Measurements from ENCODE around the gene TAOK1.

Gene TAOK1

GRCh38 chr17:29568331-29569244, 178.4 kb downstream of the TAOK1 start, which contains the start of gene TP53I13:
Gene TP53I13 (plus strand): TSS chr17:29568701. CDS start chr17:29568759, 58 bp downstream.
- peak; percentile 71 to 89 (median 77) for DNase-seq (ENCODE audit: low read depth in 2 of 3, low spot score in 1 of 3)

GRCh38 chr17:29569245-29569950, 179.2 kb downstream of the TAOK1 start:
- no peak for DNase-seq (ENCODE audit: low read depth in 2 of 3, low spot score in 1 of 3)

GRCh38 chr17:29570521-29570920, 180.4 kb downstream of the TAOK1 start:
- no peak for DNase-seq (ENCODE audit: low read depth in 2 of 3, low spot score in 1 of 3)

- no peak for DNase-seq (ENCODE audit: low read depth in 2 of 3, low spot score in 1 of 3)
These were observed 181.3 kb downstream of the TAOK1 start for GRCh38 chr17:29571486-29571882.

- no peak for DNase-seq (ENCODE audit: low read depth in 2 of 3, low spot score in 1 of 3)
These were observed 181.9 kb downstream of the TAOK1 start for GRCh38 chr17:29571883-29572681.

GRCh38 chr17:29572691-29573557, 182.8 kb downstream of the TAOK1 start:
- no peak for DNase-seq (ENCODE audit: low read depth in 2 of 3, low spot score in 1 of 3)

GRCh38 chr17:29573558-29573869, 183.4 kb downstream of the TAOK1 start:
- no peak for DNase-seq (ENCODE audit: low read depth in 2 of 3, low spot score in 1 of 3)

- DNase-seq (ENCODE audit: low read depth in 2 of 3, low spot score in 1 of 3) = no peak
These were observed 183.9 kb downstream of the TAOK1 start for GRCh38 chr17:29573871-29574731.

GRCh38 chr17:29574732-29575510, 184.8 kb downstream of the TAOK1 start:
- DNase-seq (ENCODE audit: low read depth in 2 of 3, low spot score in 1 of 3) = no peak

- no peak for DNase-seq (ENCODE audit: low read depth in 2 of 3, low spot score in 1 of 3)
These were observed 185.5 kb downstream of the TAOK1 start for GRCh38 chr17:29575511-29576213.

- DNase-seq (ENCODE audit: low read depth in 2 of 3, low spot score in 1 of 3) = no peak
These were observed 186.2 kb downstream of the TAOK1 start for GRCh38 chr17:29576214-29577000.

GRCh38 chr17:29577001-29577370, 186.8 kb downstream of the TAOK1 start:
- DNase-seq (ENCODE audit: low read depth in 2 of 3, low spot score in 1 of 3) = no peak

- no peak for DNase-seq (ENCODE audit: low read depth in 2 of 3, low spot score in 1 of 3)
These were observed 187.4 kb downstream of the TAOK1 start for GRCh38 chr17:29577385-29578211.

- no peak for DNase-seq (ENCODE audit: low read depth in 2 of 3, low spot score in 1 of 3)
These were observed 188.7 kb downstream of the TAOK1 start for GRCh38 chr17:29578626-29579485.

- DNase-seq (ENCODE audit: low read depth in 2 of 3, low spot score in 1 of 3) = peak; percentile 82 to 88 (median 87)
These were observed 190.0 kb downstream of the TAOK1 start for GRCh38 chr17:29579866-29580771.

Data from stimulated activated CD4-positive, alpha-beta T cell treated with anti-CD3 and anti-CD28 coated beads, Interleukin-12 subunit alpha, Interleukin-12 subunit beta, amount 100 ng/mL, for 48 hours (primary cell).